ENCODE results near the gene CPNE4. TPM values are rescaled to one million over a fixed set of nuclear protein-coding genes. Genes with fewer than 3 reads are reported as not detected.

Gene CPNE4
- total and polyA plus RNA-seq, 2 donors (not counting 3 experiments of a cell fraction or from before 2014, with no cell fraction given): not detected

DNA sequence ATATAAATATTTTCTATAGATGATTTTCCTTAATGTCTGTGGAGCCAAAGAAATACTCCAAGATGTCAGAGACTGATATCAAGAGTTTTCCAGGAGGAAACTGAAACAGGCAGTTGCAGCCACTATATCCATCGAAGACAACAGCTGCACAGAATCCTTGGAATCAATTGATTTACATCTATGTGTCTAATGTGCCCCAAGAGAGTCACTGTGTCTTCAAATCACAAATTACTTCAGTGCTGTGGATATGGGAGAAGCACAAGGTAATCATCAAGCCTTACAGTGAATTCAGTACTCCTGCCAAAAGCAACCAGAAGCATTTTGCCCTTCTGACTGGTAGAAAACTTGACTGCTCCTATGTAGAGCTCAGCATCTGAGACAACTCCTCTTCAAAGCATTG, 51.1 kb downstream of the CPNE4 start:
- CTCF ChIA-PET: no interaction called here

DNA sequence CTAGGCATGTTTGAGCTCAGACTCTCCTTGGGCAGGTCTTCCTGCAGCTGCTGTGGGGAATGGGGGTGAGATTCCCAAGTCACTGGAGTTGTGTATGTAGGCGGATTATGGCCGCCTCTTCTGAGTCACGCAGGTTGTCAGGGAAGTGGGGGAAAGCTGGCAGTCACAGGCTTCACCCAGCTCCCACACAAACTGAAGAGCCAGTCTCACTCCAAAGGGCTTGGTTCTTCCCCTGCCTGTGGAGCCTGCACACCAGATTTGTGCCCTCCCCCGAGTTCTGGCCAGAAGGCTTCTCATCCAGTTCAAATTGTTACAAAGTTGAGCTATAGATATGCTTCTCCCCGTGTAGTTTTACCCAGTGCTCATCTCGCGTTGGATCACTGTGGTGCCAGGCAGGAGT, 53.5 kb downstream of the CPNE4 start:
- dilution Hi-C loops (cut with MboI; ENCODE audit: extremely low pct_ligation_motif_present, low sequenced_read_pairs): no loop called here
- no peak overlapping the region for H3K4me3 ChIP-seq (replicated peaks in 1 of 3; ENCODE audit: insufficient read depth in 1 of 3, low read depth in 1 of 3, low read length in 3 of 3)
- H3K36me3 ChIP-seq (ENCODE audit: control insufficient read depth in 2 of 2, extremely low read depth in 1 of 2, insufficient read depth in 2 of 2, low read length in 2 of 2): no peaks in the 10 kb centered on the region
- no peak overlapping the region for H2AFZ ChIP-seq (ENCODE audit: low read depth, low read length)
- H3K27me3 ChIP-seq (ENCODE audit: control insufficient read depth in 2 of 2, insufficient read depth in 2 of 2, low read length in 2 of 2): no peaks in the 10 kb centered on the region
- no peaks in the 10 kb centered on the region for H3K79me2 ChIP-seq (ENCODE audit: control insufficient read depth, insufficient read depth, low read length)
- FAIRE-seq (no peak), DNase-seq (ENCODE audit: low read depth, low spot score) (no peak)
- H3K9me1 ChIP-seq (replicated peaks; ENCODE audit: control insufficient read depth, extremely low read depth, insufficient read depth, low read length): no peaks in the 10 kb centered on the region
- H3K27ac ChIP-seq (ENCODE audit: insufficient read depth, low read depth, low read length): no peak overlapping the region
- no peaks in the 10 kb centered on the region for H3K4me1 ChIP-seq (ENCODE audit: control insufficient read depth, extremely low read depth, insufficient read depth, low read length)
- H3K9me3 ChIP-seq (replicated peaks; ENCODE audit: control insufficient read depth, insufficient read depth, low read length): no peaks in the 10 kb centered on the region
- H3K9ac ChIP-seq (replicated peaks; ENCODE audit: extremely low read depth, insufficient read depth, low read length): no peak overlapping the region
- no peak overlapping the region for H3K4me2 ChIP-seq (ENCODE audit: insufficient read depth, low read length)
- TF ChIP-seq, protein P1, sequence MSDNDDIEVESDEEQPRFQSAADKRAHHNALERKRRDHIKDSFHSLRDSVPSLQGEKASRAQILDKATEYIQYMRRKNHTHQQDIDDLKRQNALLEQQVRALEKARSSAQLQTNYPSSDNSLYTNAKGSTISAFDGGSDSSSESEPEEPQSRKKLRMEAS (IDR thresholded peaks at IDR 0.05; ENCODE audit: insufficient read depth, insufficient read length): no peak
- TF ChIP-seq MYC (IDR thresholded peaks at IDR 0.05; ENCODE audit: low read depth, low read length): no peak
- no peak for TF ChIP-seq GATA2 (IDR thresholded peaks at IDR 0.05; ENCODE audit: insufficient read depth, insufficient read length, low read depth, low read length)
- no peak for TF ChIP-seq POLR2AphosphoS5 (IDR thresholded peaks at IDR 0.05; ENCODE audit: insufficient read depth, low read depth, low read length)
- intact Hi-C loops (cut with micrococcal nuclease): no loop called here
- H4K20me1 ChIP-seq (replicated peaks; ENCODE audit: control insufficient read depth, extremely low read depth, insufficient read depth, low read length): no peaks in the 10 kb centered on the region
- POLR2A ChIA-PET: no interaction called here
- CTCF ChIA-PET: no interaction called here
- BruUV-seq (replicated peaks): no TSS peak

More for the DNA sequence above, 51.1 kb downstream of the CPNE4 start:
- Histone ChIP-seq H3K4me2 (ENCODE audit: insufficient read depth, low read length) (no peak overlapping the region), H3K36me3 (ENCODE audit: control insufficient read depth in 2 of 2, extremely low read depth in 1 of 2, insufficient read depth in 2 of 2, low read length in 2 of 2) (no peaks in the 10 kb centered on the region), H3K4me3 (replicated peaks in 1 of 3; ENCODE audit: insufficient read depth in 1 of 3, low read depth in 1 of 3, low read length in 3 of 3) (no peak overlapping the region), H4K20me1 (replicated peaks; ENCODE audit: control insufficient read depth, extremely low read depth, insufficient read depth, low read length) (no peaks in the 10 kb centered on the region), H3K9me3 (replicated peaks; ENCODE audit: control insufficient read depth, insufficient read depth, low read length) (no peaks in the 10 kb centered on the region), H2AFZ (ENCODE audit: low read depth, low read length) (no peak overlapping the region), H3K79me2 (ENCODE audit: control insufficient read depth, insufficient read depth, low read length) (no peaks in the 10 kb centered on the region), H3K27me3 (ENCODE audit: control insufficient read depth in 2 of 2, insufficient read depth in 2 of 2, low read length in 2 of 2) (no peaks in the 10 kb centered on the region), H3K9me1 (replicated peaks; ENCODE audit: control insufficient read depth, extremely low read depth, insufficient read depth, low read length) (no peaks in the 10 kb centered on the region), H3K4me1 (ENCODE audit: control insufficient read depth, extremely low read depth, insufficient read depth, low read length) (no peaks in the 10 kb centered on the region), H3K27ac (ENCODE audit: insufficient read depth, low read depth, low read length) (no peak overlapping the region), H3K9ac (replicated peaks; ENCODE audit: extremely low read depth, insufficient read depth, low read length) (no peak overlapping the region)
- DNase-seq (ENCODE audit: low read depth, low spot score) (no peak), FAIRE-seq (no peak)
- dilution Hi-C loops (cut with MboI; ENCODE audit: extremely low pct_ligation_motif_present, low sequenced_read_pairs) (no loop called here), intact Hi-C loops (cut with micrococcal nuclease) (no loop called here)
- POLR2A ChIA-PET: no interaction called here
- TF ChIP-seq, protein P1 (IDR thresholded peaks at IDR 0.05; ENCODE audit: insufficient read depth, insufficient read length): no peak
- TF ChIP-seq JUN (IDR thresholded peaks at IDR 0.05; ENCODE audit: borderline replicate concordance, insufficient read depth, insufficient read length, low read depth): no peak
- BruUV-seq (replicated peaks): no TSS peak

Measured in endothelial cell of umbilical vein (primary cell).